Neural progenitor cell (in vitro differentiated cells): ENCODE measurements around the gene NEGR1. TPM values are rescaled to one million over a fixed set of nuclear protein-coding genes. Genes with fewer than 3 reads are reported as not detected.

ENCODE experiments used
- DNase-seq: peaks from one replicate; pipeline ENCODE4 v3.0.0-alpha.2; 2016; ENCODE audit warnings: low spot score
- H2AFZ ChIP-seq: fragments of 200-600 bp; sonication (generic); replicated peaks from 2 replicates; pipeline ENCODE4 v1.6.1; 2016; ENCODE audit warnings: antibody characterized with exemption
- H3F3A ChIP-seq: fragments of 200-600 bp; sonication (generic); 2 replicates; pipeline ENCODE4 v1.6.1; 2016; ENCODE audit warnings: antibody characterized with exemption, low read depth
- H3K27ac ChIP-seq: fragments of 200-600 bp; sonication (generic); 2 replicates; pipeline ENCODE4 v1.5.1; 2016; ENCODE audit warnings: mild to moderate bottlenecking
- H3K27me3 ChIP-seq: fragments of 200-600 bp; sonication (generic); 2 replicates; pipeline ENCODE4 v1.6.1; 2016; ENCODE audit warnings: mild to moderate bottlenecking, moderate library complexity
- H3K36me3 ChIP-seq: fragments of 200-600 bp; sonication (generic); 2 replicates; pipeline ENCODE4 v1.5.1; 2016
- H3K4me1 ChIP-seq: fragments of 200-600 bp; sonication (generic); 2 replicates; pipeline ENCODE4 v1.6.1; 2016; ENCODE audit warnings: mixed run types
- H3K4me2 ChIP-seq: fragments of 200-600 bp; sonication (generic); 2 replicates; pipeline ENCODE4 v1.6.1; 2016
- H3K4me3 ChIP-seq: fragments of 200-600 bp; sonication (generic); 2 replicates; pipeline ENCODE4 v1.5.1; 2016
- H3K79me2 ChIP-seq: fragments of 200-600 bp; sonication (generic); 2 replicates; pipeline ENCODE4 v1.6.1; 2016; ENCODE audit warnings: low read depth
- H3K9ac ChIP-seq: fragments of 200-600 bp; sonication (generic); 2 replicates; pipeline ENCODE4 v1.6.1; 2016
- H3K9me3 ChIP-seq: fragments of 200-600 bp; sonication (generic); 2 replicates; pipeline ENCODE4 v1.5.1; 2016; ENCODE audit warnings: low read depth
- H4K20me1 ChIP-seq: fragments of 200-600 bp; sonication (generic); 2 replicates; pipeline ENCODE4 v1.6.1; 2016; ENCODE audit warnings: low read depth
- H3K27ac Mint-ChIP-seq: 3 replicates; pipeline ENCODE4 v1.8.0; 2021; ENCODE audit warnings: mixed read lengths
- H3K27me3 Mint-ChIP-seq: 2 replicates; pipeline ENCODE4 v1.8.0; 2022; ENCODE audit warnings: low read depth, mild to moderate bottlenecking, inconsistent platforms, moderate library complexity, mixed read lengths; ENCODE audit not compliant: insufficient read depth
- H3K36me3 Mint-ChIP-seq: 3 replicates; pipeline ENCODE4 v1.8.0; 2021; ENCODE audit warnings: mixed read lengths
- H3K4me1 Mint-ChIP-seq: 3 replicates; pipeline ENCODE4 v1.8.0; 2021; ENCODE audit warnings: mixed read lengths
- H3K4me3 Mint-ChIP-seq: 3 replicates; pipeline ENCODE4 v1.8.0; 2021; ENCODE audit warnings: mild to moderate bottlenecking, moderate library complexity, mixed read lengths
- H3K9me3 Mint-ChIP-seq: 3 replicates; pipeline ENCODE4 v1.8.0; 2020; ENCODE audit warnings: mixed read lengths
- CTCF ChIP-seq: fragments of 200-600 bp; sonication (generic); IDR thresholded peaks from 2 replicates; pipeline ENCODE4 v1.5.1; 2017; ENCODE audit warnings: antibody characterized with exemption, mild to moderate bottlenecking
- EZH2 ChIP-seq: fragments of 200-600 bp; sonication (generic); IDR thresholded peaks from 2 replicates; pipeline ENCODE4 v1.6.1; 2017; ENCODE audit warnings: antibody characterized with exemption, mild to moderate bottlenecking, moderate library complexity
- EZH2phosphoT487 ChIP-seq: fragments of 200-600 bp; sonication (generic); IDR thresholded peaks from 2 replicates; pipeline ENCODE4 v1.6.1; 2017; ENCODE audit warnings: antibody characterized with exemption
- total RNA-seq: library from RNA; depleted of rRNA; stranded (reverse); fragments of >200 nt; gene quantifications from 2 replicates; pipeline ENCODE4 v1.2.3, GENCODE V29; 2015; ENCODE audit warnings: low replicate concordance

The NEGR1 gene
- total RNA-seq, 1 donor from 2014 or later, result 0.62 TPM

GRCh38 chr1:71784241-71784640 is 498.1 kb downstream of the NEGR1 start:
- Histone ChIP-seq H3K27me3 (no peaks in the 10 kb centered on the region), H3K79me2 (no peaks in the 10 kb centered on the region), H3K27ac (no peak overlapping the region), H3K4me1 (no peaks in the 10 kb centered on the region), H4K20me1 (no peaks in the 10 kb centered on the region), H3K4me2 (no peak overlapping the region), H3F3A (no peaks in the 10 kb centered on the region), H3K9ac (no peak overlapping the region), H3K4me3 (no peak overlapping the region), H3K36me3 (no peaks in the 10 kb centered on the region), H3K9me3 (no peaks in the 10 kb centered on the region), H2AFZ (no peak overlapping the region)
- Mint-ChIP-seq H3K27me3 (peaks cover 2% of the 10 kb centered on the region), H3K4me3 (no peak overlapping the region), H3K4me1 (no peaks in the 10 kb centered on the region), H3K27ac (no peak overlapping the region), H3K9me3 (no peaks in the 10 kb centered on the region), H3K36me3 (no peaks in the 10 kb centered on the region)
- DNase-seq, result no peak
- TF ChIP-seq EZH2phosphoT487, result no peak
- TF ChIP-seq EZH2, result no peak
- TF ChIP-seq CTCF, result no peak

GRCh38 chr1:71783071-71783470 is 499.3 kb downstream of the NEGR1 start:
- Mint-ChIP-seq H3K4me3 (no peak overlapping the region), H3K9me3 (no peaks in the 10 kb centered on the region), H3K36me3 (no peaks in the 10 kb centered on the region), H3K27me3 (peaks cover 2% of the 10 kb centered on the region), H3K4me1 (no peaks in the 10 kb centered on the region), H3K27ac (no peak overlapping the region)
- Histone ChIP-seq H2AFZ (no peak overlapping the region), H4K20me1 (no peaks in the 10 kb centered on the region), H3K27ac (no peak overlapping the region), H3K36me3 (no peaks in the 10 kb centered on the region), H3K4me3 (no peak overlapping the region), H3K9ac (no peak overlapping the region), H3K9me3 (no peaks in the 10 kb centered on the region), H3K27me3 (no peaks in the 10 kb centered on the region), H3K4me1 (no peaks in the 10 kb centered on the region), H3F3A (no peaks in the 10 kb centered on the region), H3K79me2 (no peaks in the 10 kb centered on the region), H3K4me2 (no peak overlapping the region)
- DNase-seq, result no peak
- no peak for TF ChIP-seq EZH2phosphoT487
- TF ChIP-seq EZH2, result no peak
- no peak for TF ChIP-seq CTCF

GRCh38 chr1:71781450-71781849 is 500.9 kb downstream of the NEGR1 start:
- TF ChIP-seq EZH2 (no peak), EZH2phosphoT487 (no peak), CTCF (no peak)
- Mint-ChIP-seq H3K36me3 (no peaks in the 10 kb centered on the region), H3K27ac (no peak overlapping the region), H3K9me3 (no peaks in the 10 kb centered on the region), H3K27me3 (no peaks in the 10 kb centered on the region), H3K4me3 (no peak overlapping the region), H3K4me1 (no peaks in the 10 kb centered on the region)
- Histone ChIP-seq H3K27ac (no peak overlapping the region), H3K4me3 (no peak overlapping the region), H3F3A (no peaks in the 10 kb centered on the region), H3K79me2 (no peaks in the 10 kb centered on the region), H3K36me3 (no peaks in the 10 kb centered on the region), H3K4me1 (no peaks in the 10 kb centered on the region), H3K27me3 (no peaks in the 10 kb centered on the region), H3K4me2 (no peak overlapping the region), H4K20me1 (no peaks in the 10 kb centered on the region), H3K9me3 (no peaks in the 10 kb centered on the region), H2AFZ (no peak overlapping the region), H3K9ac (no peak overlapping the region)
- DNase-seq, result no peak
